ENCODE measurements around the gene HSPD1.
A peak's percentile ranks its signal among the peaks of the same experiment; 100 is the strongest.

Gene HSPD1

DNA sequence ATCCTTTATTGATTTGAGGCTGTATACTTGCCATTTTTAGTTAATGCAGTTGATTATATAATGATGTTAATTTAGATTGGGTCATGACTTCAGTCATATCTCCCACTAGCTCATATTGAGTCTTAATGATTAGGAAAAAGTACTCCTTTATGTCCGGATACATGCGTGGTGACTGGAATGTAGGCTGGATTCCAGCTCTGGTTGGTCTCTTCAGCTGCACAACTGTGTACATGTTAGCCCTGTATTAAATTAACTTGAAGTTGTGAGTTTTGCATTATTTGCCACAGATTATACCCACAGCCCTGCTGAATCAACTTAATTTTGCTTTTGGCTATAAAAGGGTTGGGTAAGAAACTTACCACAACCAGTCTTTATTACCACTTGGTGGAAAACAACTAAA lies 38.8 kb upstream of the HSPD1 start:
- TF ChIP-seq, protein P1, sequence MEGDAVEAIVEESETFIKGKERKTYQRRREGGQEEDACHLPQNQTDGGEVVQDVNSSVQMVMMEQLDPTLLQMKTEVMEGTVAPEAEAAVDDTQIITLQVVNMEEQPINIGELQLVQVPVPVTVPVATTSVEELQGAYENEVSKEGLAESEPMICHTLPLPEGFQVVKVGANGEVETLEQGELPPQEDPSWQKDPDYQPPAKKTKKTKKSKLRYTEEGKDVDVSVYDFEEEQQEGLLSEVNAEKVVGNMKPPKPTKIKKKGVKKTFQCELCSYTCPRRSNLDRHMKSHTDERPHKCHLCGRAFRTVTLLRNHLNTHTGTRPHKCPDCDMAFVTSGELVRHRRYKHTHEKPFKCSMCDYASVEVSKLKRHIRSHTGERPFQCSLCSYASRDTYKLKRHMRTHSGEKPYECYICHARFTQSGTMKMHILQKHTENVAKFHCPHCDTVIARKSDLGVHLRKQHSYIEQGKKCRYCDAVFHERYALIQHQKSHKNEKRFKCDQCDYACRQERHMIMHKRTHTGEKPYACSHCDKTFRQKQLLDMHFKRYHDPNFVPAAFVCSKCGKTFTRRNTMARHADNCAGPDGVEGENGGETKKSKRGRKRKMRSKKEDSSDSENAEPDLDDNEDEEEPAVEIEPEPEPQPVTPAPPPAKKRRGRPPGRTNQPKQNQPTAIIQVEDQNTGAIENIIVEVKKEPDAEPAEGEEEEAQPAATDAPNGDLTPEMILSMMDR (IDR thresholded peaks at IDR 0.05): no peak
- no peak overlapping the region for H3K4me3 ChIP-seq (ENCODE audit: low read depth in 1 of 2, low read length in 1 of 2)
- peaks cover 62% of the 10 kb centered on the region for H3K36me3 ChIP-seq
- no peaks in the 10 kb centered on the region for H3K9me3 ChIP-seq
- H3K27ac ChIP-seq: peak overlapping the region; percentile 10
- no peaks in the 10 kb centered on the region for H3K27me3 ChIP-seq
- H3K4me1 ChIP-seq (ENCODE audit: control insufficient read depth in 1 of 2, insufficient read depth in 1 of 2, low read depth in 1 of 2, low read length in 1 of 2): no peaks in the 10 kb centered on the region

- H3K27me3 ChIP-seq: no peaks in the 10 kb centered on the region
- no peaks in the 10 kb centered on the region for H3K9me3 ChIP-seq
- TF ChIP-seq, protein P1 (IDR thresholded peaks at IDR 0.05): no peak
- H3K36me3 ChIP-seq: peaks cover 3% of the 10 kb centered on the region
- peak overlapping the region; percentile 91 for H3K27ac ChIP-seq
- H3K4me1 ChIP-seq (ENCODE audit: control insufficient read depth in 1 of 2, insufficient read depth in 1 of 2, low read depth in 1 of 2, low read length in 1 of 2): peaks cover 27 to 30% of the 10 kb centered on the region in 2 experiments
- H3K4me3 ChIP-seq (ENCODE audit: low read depth in 1 of 2, low read length in 1 of 2): peak overlapping the region; percentile 90 to 91
Measured at GRCh38 chr2:197517150-197517549, 17.5 kb upstream of the HSPD1 start.

DNA sequence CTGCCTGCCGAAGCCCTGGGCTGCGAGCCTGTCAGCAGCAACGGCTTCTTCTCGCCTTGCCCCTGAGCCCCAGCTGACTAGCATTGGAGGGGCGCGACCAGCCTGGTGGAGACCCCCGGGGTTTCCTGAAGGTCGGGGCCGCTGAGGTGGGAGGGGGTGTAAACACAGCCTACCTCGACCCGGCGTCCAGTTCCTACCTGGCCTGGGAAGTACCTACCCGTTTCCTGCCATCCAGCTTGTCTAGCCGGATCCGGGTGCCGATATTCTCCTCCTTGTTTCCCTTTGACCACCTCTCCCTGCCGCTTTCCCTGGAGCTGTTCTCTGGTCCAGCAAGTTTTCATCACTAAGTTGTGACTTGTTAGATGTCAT lies 16.7 kb upstream of the HSPD1 start:
- Histone ChIP-seq H3K27me3 (no peaks in the 10 kb centered on the region), H3K27ac (peak overlapping the region; percentile 91), H3K4me1 (ENCODE audit: control insufficient read depth in 1 of 2, insufficient read depth in 1 of 2, low read depth in 1 of 2, low read length in 1 of 2) (peaks cover 27 to 30% of the 10 kb centered on the region in 2 experiments), H3K36me3 (peaks cover 3% of the 10 kb centered on the region), H3K9me3 (no peaks in the 10 kb centered on the region), H3K4me3 (ENCODE audit: low read depth in 1 of 2, low read length in 1 of 2) (peak overlapping the region; percentile 90 to 91)
- TF ChIP-seq, protein P1 (IDR thresholded peaks at IDR 0.05): no peak

- TF ChIP-seq, protein P1 (IDR thresholded peaks at IDR 0.05): peak; percentile 71
- Histone ChIP-seq H3K27ac (peak within 1 kb of the TSS; percentile 91), H3K36me3 (peaks cover 3% of the 10 kb centered on the region), H3K27me3 (no peaks in the 10 kb centered on the region), H3K9me3 (no peaks in the 10 kb centered on the region), H3K4me1 (ENCODE audit: control insufficient read depth in 1 of 2, insufficient read depth in 1 of 2, low read depth in 1 of 2, low read length in 1 of 2) (peaks cover 27 to 30% of the 10 kb centered on the region in 2 experiments), H3K4me3 (ENCODE audit: low read depth in 1 of 2, low read length in 1 of 2) (peak within 1 kb of the TSS; percentile 90 to 91)
Measured at GRCh38 chr2:197515739-197516392, 16.2 kb upstream of the HSPD1 start, which contains the start of gene MOB4. TSS of gene MOB4 (plus strand) at chr2:197516066. CDS start at chr2:197516087, 21 bp downstream.

- Histone ChIP-seq H3K9me3 (no peaks in the 10 kb centered on the region), H3K36me3 (peaks cover under 1% of the 10 kb centered on the region), H3K4me1 (ENCODE audit: control insufficient read depth in 1 of 2, insufficient read depth in 1 of 2, low read depth in 1 of 2, low read length in 1 of 2) (peaks cover 27 to 30% of the 10 kb centered on the region in 2 experiments), H3K4me3 (ENCODE audit: low read depth in 1 of 2, low read length in 1 of 2) (peak overlapping the region; percentile 90 to 91), H3K27ac (peak overlapping the region; percentile 91), H3K27me3 (no peaks in the 10 kb centered on the region)
- TF ChIP-seq, protein P1 (IDR thresholded peaks at IDR 0.05): no peak
Measured at GRCh38 chr2:197515315-197515738, 15.7 kb upstream of the HSPD1 start.

Data from neutrophil (primary cell).